GM19043 (cell line): Measurements from ENCODE around the gene MKLN1.
A peak's percentile ranks its signal among the peaks of the same experiment; 100 is the strongest.
"Not testable (repeated sequence)": the region's sequence is repeated elsewhere in the genome, so short reads cannot be mapped to it uniquely, and the experiment has no call there.

Experiments used
- ATAC-seq: cut with Tn5 transposase; IDR thresholded peaks from one replicate; pipeline ENCODE4 v1.9.1; 2021; ENCODE audit warnings: low read depth; ENCODE audit not compliant: unreplicated experiment

MKLN1 gene

DNA sequence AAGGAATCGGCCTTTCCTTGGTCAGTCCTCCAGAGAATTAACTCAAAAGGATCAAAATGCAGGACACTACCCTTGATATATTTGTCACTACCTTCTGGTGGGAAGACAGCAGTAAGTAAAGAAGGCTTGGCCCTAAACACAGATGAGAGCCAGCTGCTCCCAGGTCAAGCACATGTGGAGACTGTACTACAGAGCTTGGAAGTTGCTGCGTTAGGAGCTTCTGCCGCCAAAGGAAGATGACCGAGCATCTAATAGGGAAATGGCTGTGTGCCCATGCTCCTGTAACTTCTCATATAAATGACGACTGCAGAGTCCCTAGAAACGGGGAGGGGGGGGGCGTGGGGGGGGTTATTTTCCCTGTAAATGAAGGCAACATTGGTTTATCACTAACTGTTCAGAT lies 169.8 kb downstream of the MKLN1 start:
- no peak for ATAC-seq

DNA sequence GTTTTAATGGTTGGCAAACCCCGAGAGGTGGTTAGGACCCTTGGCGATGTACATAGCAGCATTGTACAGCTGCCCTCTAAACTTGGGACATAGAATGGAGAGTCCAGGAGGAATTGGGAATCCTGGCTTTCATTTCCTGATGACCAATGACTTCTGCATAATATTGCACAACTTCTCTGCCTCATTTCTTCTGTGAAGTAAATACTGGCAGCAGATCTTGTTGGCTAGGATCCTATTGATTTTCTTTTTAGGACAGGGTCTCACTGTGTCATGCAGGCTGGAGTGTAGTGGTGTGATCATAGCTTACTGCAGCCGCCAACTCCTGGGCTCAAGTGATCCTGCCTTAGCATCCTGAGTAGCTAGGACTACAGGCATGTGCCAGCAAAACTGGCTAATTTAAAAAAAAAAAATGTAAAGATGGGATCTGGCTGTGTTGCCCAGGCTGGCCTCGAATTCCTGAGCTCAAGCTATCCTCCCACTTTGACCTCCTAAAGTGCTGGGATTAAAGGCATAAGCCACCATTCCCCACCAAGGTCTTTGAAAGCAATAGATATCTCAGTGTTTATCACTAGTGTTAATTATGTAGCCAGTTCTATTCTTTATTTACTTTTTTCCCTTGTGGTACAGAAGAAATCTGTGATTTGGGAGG lies 170.7 kb downstream of the MKLN1 start:
- no peak for ATAC-seq

DNA sequence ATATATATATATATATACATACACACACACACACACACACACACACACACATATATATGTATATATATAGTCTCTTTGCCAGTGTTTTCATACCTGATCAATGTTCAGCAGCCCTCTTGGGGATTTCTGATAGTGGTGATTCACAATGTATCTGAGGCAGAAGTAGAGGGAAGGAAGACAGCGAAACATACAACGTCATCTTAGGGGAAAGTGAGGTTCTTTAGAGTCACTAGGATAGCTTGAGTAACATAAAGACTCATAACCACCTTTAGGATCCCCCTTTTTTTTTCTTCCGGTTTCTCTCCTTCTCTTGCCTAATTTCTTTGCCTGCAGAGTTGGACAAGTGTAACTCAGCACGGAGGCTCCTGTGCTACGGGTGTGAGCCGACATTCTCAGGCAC lies 172.1 kb downstream of the MKLN1 start:
- ATAC-seq = no peak

DNA sequence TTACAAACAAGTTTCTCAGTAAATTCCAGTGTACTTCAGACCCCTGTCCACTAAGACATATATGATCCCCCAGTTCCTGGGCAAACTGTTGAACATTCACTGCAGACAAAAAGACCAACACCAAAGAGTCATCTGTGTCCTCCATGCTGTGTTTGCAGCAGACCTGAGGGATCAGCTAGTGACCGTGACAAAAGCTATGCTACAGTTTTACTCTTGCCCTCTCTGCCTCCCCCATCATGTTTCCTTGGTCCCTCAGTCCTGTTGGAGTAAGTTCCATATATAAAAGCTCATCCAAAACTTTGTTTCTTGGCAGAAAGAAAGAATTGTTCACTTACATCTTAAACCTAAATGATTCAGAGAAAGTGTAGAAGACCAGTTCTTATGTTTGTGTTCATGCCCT lies 172.7 kb downstream of the MKLN1 start:
- ATAC-seq = no peak

DNA sequence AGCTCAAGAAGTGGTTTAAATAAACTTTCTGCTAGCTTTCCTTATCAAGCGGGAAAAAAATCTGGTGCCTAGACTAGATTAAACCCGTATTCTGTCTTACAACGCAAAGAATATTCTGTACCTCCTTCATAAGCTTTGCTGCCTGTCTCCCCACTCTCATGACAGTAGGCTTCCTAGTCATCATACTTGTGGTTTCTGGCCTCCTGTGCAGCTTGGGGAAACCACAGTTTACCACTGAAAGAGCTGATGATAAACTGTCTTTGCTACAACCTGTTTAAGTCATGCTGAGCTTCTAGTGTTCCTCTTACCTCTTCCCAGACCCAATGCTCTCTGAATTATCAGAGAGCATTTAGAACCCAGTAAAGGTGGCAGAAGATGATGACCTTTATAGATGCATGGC lies 173.7 kb downstream of the MKLN1 start:
- peak; percentile 84 for ATAC-seq

DNA sequence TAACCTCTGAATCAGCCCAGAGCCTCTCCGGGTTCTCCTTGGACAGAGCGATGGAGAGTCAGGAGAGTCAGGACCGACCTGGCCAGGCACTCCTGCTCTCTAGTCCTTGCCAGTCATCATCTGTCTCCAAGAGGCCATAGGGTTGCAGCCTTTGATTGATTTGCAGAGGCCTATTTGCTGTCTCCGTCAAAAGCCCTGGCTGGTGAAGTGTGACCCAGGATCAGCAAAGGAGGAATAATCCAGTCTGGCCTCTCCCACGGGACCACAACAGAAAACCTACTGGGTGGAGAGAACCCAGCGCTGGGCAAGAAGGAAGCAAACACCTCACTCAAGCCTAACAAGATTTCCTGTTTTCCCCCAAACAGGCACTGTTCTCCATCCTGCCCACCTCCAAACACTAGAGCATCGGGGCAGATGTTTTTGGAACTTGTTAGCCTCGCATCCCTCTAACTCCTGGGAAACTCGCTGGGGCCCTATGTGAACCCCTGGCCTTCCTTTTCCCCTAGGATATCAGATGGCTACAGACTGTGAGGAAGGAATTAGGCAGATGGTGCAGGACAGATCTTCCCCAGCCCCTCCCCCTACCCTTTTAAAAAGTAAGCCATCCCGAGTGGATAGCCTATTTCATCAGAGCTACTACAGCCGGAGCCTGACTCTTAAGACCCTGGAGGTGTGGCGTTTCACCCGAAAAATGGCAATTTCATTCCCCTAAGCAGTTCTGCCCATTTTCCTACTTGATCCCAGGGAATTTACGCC lies 174.4 kb downstream of the MKLN1 start:
- no peak for ATAC-seq

DNA sequence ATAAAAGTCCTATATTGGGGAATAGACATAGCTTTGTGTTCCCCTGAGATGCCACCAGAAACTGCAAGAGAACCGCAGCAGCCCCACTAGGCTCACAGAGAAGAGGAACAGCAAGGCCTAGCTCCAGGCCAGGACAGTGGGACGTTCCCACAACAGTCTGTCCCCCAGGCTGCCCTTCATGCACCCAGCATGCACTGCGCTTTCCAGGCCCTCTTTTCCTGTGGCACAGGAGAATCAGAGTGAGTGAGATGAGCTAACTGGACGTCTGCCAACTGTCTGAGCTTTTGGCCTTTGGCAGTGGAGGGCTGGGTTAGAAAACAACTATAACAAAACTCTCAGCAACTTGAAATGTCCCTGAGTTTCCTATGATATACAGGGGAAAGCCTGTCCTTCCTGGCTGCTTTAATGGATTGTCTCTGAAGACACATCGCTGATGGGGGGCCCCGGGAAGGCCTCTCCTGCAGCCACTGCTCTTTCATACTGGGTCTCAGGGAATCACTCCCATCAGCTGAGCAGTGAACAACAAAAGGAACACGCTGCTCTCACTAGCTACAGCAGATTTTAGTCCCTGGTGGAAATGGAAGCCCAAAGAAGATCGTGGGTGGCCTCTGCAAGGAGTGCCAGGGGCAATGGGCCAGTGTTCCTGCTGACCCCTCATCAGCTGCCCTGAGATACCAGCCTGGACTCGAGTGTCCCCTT lies 175.3 kb downstream of the MKLN1 start:
- ATAC-seq = no peak

DNA sequence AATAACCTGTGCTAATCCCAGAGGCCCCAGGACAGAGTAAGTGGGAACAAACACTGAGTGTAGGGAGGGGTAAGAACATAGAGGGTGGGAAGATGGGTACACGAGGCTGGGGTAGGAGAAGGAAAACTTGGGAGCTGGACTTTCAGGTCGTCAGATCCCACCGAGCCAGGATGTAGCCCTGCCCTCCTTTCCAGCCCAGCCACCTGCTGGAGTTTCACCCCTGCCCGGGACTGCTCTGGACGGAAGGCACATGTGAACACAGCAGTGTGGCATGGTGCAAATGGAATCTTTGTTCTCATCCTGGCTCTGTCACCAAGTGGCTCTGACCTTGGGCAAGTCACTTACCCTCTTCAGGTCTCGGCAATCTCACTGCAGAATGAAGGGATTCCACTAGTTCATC lies 176.0 kb downstream of the MKLN1 start:
- ATAC-seq = no peak

DNA sequence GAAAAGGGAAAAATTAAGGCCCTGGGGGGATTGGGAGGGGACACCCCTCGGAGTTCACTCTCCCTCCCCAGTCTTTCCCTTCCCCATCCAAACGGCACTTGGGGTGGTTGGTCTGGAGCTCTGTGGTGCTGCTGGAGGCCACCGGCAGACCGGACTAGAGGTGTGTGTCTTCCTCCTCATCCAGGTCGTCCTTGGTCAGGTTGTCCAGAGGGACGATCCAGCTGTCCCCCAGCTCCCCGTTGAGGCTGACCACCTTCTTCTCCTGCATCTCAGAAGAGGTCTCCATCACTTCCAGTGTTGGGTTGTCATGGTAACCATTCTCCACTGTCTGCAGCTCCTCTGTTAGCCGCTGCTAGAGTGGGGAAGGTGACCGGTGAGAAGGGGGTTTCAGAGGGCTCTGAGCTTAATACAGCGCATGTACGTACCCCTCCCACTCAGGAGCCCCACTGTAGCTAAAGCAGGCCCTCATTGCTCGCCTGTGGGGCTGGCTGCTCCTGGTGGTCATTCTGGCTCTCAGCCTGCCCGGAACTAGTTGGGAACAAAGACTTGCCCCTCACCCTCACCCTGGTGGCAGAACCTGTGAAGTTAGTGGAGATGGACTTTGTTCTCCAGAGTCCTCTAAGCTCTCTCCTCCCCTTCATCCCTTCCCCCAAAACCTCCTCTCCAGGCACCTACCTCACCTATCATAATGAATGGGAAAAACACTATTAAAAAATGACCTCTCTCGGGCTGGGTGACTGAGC lies 176.7 kb downstream of the MKLN1 start:
- no peak for ATAC-seq

DNA sequence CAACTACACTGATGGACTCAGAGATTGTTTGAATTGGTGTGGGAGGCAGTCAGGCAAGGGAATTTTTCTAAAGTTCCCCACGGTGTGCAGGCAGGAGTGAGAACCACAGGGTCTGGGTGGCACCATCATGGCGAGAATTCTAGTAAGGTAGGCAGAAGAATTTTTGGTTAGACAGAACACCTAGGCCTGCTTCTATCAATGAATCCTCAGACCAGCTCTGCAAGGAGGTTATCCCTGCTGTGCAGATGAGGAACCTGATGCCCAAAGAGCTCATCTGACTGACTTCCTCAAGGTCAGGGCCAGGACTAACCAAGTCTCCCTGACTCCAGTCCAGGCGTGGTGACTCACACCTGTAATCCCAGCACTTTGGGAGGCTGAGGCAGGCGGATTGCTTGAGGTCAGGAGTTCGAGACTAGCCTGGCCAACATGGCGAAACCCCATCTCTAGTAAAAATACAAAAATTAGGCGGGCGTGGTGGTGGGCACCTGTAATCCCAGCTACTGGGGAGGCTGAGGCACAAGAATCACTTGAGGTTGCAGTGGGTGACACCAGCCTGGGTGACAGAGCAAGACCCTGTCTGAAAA lies 177.5 kb downstream of the MKLN1 start:
- not testable (repeated sequence) for ATAC-seq

DNA sequence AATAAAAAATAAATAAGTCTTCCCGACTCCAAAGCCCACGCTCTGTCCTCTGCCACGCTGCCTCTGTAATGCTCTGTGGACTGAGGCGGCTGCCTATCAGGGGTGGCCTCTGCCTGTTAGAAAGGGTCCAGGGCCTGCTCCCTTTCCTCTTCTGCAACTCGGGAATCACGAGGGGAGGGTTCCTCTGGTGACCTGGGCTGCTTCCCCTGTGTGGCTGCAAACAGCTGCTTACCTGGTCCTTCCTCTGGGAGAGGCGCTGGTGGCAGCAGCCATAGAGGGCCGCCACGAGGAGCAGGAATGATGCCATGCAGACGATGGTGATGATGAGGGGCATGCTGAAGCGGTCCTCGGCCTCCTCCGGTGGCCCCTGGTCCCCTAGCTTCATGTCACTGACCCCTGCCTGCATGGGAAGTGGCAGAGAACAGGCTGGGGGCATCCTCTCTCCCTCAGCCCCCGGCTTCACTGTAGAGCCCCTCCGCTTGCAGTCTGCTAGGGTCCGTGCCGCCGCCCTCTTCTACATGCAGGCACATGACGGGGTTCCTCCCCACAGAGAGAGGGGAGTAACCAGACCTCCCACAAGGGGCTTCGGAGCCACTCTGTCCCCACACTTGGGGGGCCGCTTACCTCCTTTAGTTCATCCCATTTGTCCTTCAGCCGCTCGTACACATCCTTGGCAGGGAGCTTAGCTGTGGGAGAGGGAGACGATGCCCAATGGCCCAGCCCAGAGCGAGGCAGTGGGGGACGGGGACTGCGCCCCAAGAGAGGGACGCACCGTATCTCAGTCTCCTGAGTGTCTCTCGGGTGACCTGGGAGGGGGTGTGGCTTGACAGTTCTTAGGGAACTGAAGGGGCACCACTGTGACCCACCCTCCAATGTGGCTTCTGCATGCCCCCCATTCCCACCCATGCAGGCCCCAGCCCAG lies 178.2 kb downstream of the MKLN1 start:
- ATAC-seq = no peak

DNA sequence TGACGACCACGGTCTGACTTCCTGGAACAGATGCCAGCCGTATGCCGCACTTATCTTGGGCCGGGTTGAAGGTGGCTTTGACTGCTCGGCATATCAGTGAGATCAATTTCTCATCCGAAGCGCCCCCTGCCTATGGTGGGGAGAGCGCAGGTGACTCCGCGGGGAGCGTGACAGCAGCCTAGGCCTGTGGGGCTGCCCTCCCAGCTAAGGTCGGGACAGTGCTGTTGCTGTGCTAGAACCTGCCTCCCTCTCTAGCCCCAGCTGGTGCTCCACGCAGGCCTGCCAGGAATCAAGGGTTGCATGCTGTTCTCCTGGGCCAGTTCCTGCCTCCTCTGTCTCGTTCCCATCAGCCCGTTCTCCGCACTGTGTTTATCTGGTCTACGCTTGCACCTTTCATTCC lies 178.9 kb downstream of the MKLN1 start:
- no peak for ATAC-seq

DNA sequence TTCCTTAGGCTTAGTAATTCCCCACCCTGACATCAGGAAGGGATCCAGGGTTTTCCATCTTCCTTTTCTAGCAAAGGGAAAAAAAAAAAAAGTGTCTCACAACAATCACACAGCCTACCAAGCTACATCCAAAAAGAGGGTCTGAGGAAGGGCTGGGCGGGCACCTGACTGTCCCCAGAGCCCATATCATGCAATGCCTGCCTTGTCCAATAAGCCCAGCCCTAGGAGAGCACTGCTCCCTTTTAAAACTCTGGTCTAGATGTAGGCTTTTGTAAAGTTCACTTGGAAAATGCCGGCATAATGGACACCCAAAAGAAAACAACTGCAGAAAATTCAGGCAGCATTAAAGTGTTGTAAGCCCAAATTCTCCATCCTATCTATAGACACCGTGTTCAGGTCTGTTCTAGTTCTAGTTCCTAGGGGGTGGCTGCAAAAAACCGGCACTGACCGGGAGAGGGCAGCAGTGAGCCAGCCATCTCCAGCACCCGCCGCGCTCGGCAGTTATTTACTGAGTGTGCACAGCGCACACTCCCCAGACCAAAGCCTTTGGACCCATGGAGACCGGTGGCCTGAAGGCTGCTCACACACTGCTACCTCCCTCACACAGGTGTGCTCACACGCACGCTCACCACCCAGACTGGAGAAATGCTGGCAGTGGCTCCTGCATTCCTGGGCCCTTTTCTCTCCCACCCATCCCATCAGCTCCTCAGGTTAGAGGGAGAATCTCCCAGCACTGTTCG lies 180.1 kb downstream of the MKLN1 start:
- ATAC-seq = peak; percentile 56

DNA sequence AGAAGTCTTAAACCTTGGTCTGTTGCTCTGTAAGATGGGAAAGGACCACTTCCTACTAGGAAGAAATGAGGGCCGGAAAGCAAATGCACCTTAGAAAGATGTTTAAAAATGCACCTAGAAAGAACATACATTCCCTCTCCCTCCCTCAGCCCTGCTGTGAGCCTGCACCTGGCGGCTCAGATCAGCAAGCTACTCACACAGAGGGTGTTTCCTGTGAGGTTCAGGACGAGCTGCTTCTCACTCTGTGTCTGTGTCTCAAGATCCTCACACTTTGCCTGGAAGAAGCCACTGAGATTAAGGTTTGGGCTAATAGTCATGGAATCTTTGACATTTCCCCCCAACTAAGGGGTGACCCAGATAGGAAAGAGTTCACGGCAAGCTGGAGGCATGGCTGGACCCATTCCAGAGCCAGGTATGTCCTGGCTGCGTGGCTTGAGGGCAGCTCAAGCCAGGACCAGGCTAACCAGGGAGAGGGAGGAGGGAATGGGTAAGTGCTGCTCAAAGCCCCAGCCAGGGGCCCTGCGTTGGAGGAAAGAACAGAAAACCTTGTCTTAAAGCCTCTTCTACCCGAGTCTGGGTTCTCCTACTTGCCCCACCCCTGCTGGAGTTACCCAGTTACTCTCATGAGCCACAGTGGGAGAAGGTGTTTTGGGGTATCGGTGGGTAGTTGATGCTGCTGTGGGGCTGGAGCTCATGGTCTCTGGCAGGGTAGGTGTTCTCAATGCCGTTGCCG lies 181.2 kb downstream of the MKLN1 start:
- no peak for ATAC-seq

DNA sequence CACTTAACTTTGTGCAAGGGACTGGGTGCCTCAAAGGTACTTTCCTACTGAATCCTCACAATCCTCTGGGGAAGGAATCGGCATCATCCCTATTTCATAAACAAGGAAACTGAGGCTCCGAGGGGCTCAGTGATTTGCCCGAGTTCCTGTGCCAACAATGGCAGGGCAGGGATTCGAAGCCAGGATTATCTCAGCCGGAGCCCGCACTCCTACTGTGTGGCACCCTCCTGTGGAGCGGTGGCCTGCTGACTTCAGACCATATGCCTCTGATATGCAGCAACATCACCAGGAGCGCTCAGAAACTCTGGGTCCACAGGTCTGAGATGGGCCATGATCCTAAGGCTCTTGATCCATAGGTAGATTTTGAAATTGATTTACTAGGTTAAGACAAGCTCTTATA lies 182.1 kb downstream of the MKLN1 start:
- ATAC-seq = no peak

DNA sequence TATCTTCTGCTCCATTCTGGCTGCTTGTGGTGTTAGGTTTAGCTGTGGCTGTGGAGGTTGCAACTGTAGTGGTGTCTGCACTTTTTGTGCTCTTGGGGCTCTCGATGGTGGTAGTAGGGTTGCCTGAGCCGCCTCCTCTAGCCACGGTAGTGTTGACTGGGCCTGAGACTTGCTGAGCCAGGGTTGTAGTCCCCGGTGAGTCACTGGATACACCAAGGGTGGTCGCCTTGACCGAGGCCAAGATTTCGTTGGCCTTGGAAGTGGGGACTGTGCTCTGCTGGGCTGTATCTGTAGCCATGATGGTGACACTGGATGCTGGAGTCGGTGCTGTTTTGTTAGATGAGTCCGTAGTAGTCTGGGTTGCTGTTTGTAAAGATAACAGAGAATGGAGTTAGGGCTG lies 183.4 kb downstream of the MKLN1 start:
- no peak for ATAC-seq

DNA sequence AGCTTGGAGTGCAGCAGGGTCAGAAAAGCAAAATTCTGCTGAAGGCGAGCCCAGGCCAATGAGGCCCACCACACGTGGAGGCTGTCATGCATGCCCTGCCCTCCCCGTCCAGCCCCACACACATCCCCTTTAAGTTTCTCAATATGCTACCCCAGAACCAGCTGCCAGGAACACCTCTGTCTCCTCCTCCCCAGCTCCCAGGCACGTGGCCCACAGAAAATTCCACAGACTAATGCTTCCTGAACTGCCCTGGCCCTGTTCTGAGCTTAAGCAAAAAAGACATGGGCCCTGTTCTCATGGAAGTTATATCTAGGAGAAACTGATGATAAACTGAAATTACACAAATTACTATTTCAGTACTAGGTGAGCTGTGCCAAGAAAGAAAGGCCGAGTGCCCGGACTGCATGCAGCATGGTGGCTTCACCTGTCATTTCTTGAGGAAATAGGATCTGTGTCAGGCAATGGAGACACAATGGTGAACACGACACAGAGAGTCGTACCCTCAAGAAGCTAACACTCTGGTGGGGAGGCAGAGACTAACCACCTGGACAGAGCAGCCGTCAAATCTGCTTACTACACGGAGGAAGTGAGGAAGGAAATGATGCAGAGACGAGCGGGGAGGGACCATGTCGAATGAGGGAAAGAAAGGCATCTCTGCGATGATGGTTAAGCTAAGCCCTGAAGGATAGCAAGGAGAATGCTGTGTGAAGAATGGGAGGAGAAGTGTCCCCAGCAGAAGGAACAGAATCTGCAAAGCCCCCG lies 184.3 kb downstream of the MKLN1 start:
- no peak for ATAC-seq
